GM11168 (cell line): ENCODE data around the gene ZC3H11A.
"Not testable (repeated sequence)": the region's sequence is repeated elsewhere in the genome, so short reads cannot be mapped to it uniquely, and the experiment has no call there.

Source experiments
- in situ Hi-C: fragments of 300-500 bp; cut with MboI; formaldehyde crosslinking; loops from one replicate; pipeline ENCODE4 v1.12.0; 2022; ENCODE audit warnings: low sequenced_read_pairs; ENCODE audit not compliant: unreplicated experiment

ZC3H11A gene

GRCh38 chr1:203778789-203779188 is 16.6 kb upstream of the ZC3H11A start:
- in situ Hi-C loops, result no loop called here

GRCh38 chr1:203781962-203782361 is 13.5 kb upstream of the ZC3H11A start:
- in situ Hi-C loops, result no loop called here

DNA sequence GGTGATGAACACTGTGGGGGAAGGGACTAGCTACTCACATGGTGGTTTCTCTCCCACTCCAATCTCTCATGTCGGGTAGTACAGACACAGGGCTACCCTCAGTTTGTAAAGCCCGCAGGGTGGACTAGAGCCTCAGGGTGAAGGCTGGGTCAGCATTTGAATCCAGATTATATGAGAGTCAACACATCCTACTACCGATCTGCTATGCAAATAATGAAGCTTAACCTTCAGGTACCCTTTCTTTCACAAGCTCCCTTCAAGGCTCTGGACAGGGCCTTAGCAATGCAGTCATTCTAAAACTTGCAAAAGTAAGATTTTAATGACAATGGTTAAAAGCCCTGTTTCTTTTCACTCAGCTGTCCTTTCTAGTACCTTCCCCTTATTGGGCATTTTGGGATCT is 5.5 kb upstream of the ZC3H11A start:
- in situ Hi-C loops, result loop anchor here (5.0 kb wide), 1 partner anchor 58 kb away; no protein-coding TSS in a partner anchor

DNA sequence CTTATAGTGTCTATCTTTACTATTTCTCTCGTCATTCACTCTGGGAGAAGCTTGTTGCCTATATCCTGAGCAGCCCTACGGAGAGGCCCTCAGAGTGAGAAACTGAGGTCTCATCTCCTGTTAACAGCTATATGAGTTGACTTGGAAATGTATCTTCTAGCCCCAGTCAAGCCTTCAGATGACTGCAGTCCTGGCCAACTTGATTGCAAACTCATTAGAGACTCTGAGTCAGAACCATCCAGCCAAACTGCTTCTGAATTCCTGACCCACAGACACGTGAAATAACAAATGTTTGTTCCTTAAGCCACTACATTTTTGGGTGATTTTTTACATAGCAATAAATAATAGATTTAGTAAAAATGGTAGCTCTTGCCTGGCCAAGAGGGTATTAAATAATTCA is 3.9 kb upstream of the ZC3H11A start:
- in situ Hi-C loops, result no loop called here

DNA sequence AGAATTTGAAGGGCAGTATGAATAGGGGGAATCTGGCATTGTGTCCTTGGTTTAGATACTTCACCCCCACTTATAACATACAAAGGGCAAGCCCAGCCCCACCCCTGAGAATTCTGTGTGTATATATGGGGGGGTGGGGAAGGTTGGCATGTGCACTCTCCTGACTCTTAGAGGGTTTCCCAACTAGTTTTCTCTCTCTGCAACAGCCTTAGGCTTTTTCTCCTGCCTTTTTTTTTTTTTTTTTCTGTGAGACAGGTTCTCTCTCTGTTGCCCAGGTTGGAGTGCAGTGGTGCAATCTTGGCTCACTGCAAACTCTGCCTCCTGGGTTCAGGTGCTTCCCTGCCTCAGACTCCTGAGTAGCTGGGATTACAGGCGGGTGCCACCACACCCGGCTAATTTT is 2.9 kb upstream of the ZC3H11A start:
- in situ Hi-C loops, result no loop called here

- in situ Hi-C loops, result not testable (repeated sequence)
Measured at GRCh38 chr1:203793561-203793960, 1.9 kb upstream of the ZC3H11A start.

DNA sequence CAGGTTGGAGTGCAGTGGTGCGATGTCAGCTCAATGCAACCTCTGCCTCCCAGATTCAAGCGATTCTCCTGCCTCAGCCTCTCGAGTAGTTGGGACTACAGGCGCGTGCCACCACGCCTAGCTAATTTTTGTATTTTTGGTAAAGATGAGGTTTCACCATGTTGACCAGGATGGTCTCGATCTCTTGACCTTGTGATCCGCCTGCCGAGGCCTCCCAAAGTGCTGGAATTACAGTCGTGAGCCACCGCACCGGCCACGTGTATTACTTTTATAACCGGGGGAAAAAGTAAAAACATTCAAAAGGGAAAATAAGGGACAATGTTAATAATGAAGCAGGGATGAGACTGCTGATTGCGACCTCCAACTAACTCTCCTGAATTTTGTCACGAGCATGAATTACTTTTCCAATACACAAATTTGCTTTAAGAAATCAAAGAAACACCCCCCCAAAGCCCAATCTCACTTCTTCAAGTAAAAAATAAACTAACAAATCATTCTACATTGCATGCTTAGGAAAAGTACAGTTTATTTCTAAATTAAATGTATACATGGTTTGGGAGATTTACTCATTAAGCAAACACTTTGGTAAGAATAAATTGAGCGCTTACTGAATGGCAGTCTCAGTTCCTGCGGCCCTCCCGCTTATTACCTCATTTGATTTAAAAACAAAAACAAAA is 521 bp upstream of the ZC3H11A start:
- in situ Hi-C loops, result no loop called here

DNA sequence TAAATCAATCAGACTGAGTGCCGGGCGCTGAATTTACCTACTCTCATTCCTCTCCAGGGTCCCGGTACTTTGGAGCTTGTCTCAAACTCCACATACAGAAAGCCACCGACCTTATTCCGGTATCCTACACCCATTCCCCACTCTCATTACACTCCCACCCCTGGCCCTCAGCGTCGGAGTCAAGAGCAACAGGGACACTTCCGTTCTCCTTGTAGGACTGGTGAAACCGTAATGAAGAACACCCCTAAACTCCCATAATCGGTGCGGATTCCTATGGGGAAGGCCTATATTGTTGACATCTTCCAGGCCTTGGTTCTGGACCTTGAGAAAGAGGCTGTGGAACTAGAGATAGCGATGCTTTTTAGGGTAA is 798 bp downstream of the ZC3H11A start:
- in situ Hi-C loops, result no loop called here

DNA sequence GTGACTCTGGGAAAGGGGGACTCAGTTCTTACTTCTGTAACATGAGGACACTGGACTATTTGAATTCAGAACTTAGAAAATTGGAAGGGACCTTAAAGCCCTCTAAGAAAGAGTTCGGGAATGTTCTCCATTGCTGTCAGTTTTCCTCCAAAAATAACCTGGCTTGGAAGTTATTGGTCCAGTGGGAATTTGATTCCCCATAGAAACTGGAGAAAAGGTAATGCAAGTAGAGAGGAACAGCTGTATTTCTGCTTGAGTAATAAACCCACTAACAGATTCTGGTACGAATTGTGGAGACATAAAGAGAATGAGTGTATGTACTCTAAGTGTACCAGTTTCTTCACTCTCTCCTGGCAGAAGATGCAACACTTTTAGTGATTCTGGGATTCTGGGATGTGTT is 1.8 kb downstream of the ZC3H11A start:
- in situ Hi-C loops, result no loop called here

DNA sequence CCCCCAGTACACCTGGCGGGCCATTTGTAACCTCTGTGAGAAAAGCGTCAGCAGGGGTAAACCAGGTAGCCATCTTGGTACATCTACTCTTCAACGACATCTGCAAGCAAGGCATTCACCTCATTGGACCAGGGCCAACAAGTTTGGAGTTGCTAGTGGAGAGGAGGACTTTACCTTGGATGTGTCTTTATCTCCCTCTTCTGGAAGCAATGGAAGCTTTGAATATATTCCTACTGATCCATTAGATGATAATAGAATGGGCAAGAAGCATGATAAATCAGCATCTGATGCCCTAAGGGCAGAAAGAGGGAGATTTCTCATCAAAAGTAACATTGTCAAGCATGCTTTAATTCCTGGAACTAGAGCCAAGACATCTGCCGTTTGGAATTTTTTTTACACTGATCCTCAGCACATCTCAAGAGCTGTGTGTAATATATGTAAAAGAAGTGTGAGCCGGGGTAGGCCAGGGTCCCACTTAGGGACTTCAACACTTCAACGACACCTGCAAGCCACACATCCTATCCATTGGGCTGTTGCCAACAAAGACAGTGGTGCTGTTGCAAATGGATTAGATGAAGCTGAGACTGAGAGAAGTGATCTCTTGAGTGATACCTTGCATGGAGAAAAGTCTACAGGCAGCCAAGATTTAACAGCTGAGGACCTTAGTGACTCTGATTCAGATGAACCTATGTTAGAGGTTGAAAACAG is 2.7 kb downstream of the ZC3H11A start:
- in situ Hi-C loops, result no loop called here

DNA sequence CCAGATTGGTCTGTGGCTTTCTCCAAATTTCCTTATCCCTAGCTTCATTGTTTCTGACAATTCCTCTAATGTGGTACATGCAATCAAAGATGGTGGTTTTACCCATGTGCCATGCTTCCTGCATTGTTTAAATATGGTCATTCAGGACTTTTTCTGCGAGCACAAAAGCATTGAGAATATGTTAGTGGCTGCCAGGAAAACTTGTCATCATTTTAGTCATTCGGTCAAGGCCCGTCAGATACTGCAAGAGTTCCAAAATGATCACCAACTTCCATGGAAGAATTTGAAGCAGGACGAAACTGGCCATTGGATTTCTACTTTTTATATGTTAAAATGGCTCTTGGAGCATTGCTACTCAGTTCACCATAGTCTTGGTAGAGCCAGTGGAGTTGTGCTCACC is 3.7 kb downstream of the ZC3H11A start:
- in situ Hi-C loops, result no loop called here

- in situ Hi-C loops, result no loop called here
Measured at GRCh38 chr1:203799971-203800370, 4.5 kb downstream of the ZC3H11A start.

GRCh38 chr1:203805689-203806088 is 10.3 kb downstream of the ZC3H11A start:
- in situ Hi-C loops, result no loop called here

- in situ Hi-C loops, result no loop called here
Measured at GRCh38 chr1:203807196-203807595, 11.8 kb downstream of the ZC3H11A start.

GRCh38 chr1:203813581-203814341 is 18.3 kb downstream of the ZC3H11A start:
- in situ Hi-C loops, result no loop called here

GRCh38 chr1:203818399-203818798 is 23.0 kb downstream of the ZC3H11A start:
- in situ Hi-C loops, result no loop called here

DNA sequence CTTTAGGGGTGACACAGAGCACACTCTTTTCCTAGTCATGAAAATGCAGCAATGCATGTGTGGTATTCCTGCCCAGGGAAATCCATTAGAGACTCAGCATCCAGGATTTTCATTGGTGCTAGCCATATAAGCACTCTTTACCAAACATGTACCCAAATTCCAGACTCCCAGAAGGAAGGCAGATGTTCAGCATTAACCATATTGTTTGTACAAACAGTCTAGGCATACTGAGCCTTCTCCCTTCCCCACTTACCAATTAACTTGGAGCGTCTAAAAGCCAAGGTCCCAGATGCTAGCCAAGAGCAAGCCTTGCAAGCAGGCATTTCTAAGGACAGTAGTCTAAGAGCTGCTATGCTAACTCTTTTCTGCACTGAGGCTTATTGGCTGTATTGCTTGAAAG is 27.9 kb downstream of the ZC3H11A start:
- in situ Hi-C loops, result no loop called here

GRCh38 chr1:203826175-203826574 is 30.8 kb downstream of the ZC3H11A start:
- in situ Hi-C loops, result no loop called here

GRCh38 chr1:203828002-203828401 is 32.6 kb downstream of the ZC3H11A start:
- in situ Hi-C loops, result no loop called here

DNA sequence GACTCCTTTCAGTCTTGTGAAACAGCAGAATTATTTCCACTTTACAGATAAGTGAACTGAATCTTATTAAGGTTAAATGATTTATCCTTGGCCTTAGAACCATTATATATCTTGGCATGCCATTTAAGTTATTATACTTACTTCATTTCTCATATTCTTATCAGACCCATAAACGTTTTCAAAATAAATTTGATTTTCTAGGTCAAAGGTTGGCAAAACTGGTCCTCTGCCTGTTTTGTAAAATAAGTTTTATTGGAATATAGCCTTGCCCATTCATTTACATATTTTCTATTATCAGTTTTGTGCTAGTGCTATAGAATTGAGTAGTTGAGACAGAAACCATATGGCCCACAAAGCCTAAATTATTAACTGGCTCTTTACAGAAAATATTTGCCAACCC is 33.1 kb downstream of the ZC3H11A start:
- in situ Hi-C loops, result no loop called here

DNA sequence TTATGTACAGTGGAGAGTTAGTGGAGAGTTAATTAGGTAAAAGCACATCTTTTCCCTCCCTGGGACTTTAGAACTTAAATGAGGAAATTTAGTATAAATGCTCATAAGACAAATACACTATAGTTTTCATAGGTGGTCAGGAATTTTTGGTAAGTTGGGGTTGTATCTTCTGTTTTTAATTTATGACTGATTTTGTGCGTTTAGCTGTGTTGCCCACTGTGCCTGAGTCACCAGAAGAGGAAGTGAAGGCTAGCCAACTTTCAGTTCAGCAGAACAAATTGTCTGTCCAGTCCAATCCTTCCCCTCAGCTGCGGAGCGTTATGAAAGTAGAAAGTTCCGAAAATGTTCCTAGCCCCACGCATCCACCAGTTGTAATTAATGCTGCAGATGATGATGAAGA is 33.8 kb downstream of the ZC3H11A start:
- in situ Hi-C loops, result not testable (repeated sequence)
